Right atrium auricular region (tissue), 2 donors: Measurements from ENCODE around the gene MEDAG. TPM values are rescaled to one million over a fixed set of nuclear protein-coding genes. Genes with fewer than 3 reads are reported as not detected.

Experiments used
- DNase-seq: peaks from one replicate; pipeline ENCODE4 v3.0.0-alpha.2; 2019; ENCODE audit warnings: low spot score
- H3K27ac ChIP-seq, 2 donors: fragments of 200-600 bp; sonication (generic); 1 replicate in 1 of 2; 2 replicates in 1 of 2; pipeline ENCODE4 v1.5.1; 2016 to 2019
- H3K27me3 ChIP-seq, 2 donors: fragments of 200-600 bp; sonication (generic); one replicate each; pipeline versions ENCODE4 v1.5.1 to v1.6.0; 2017 to 2019
- H3K36me3 ChIP-seq: fragments of 200-600 bp; sonication (generic); one replicate; pipeline ENCODE4 v1.5.1; 2016
- H3K4me1 ChIP-seq, 2 donors: fragments of 200-600 bp; sonication (generic); one replicate each; pipeline versions ENCODE4 v1.5.1 to v1.6.0; 2017 to 2019
- H3K4me3 ChIP-seq, 2 donors: fragments of 200-600 bp; sonication (generic); 1 replicate in 1 of 2; 2 replicates in 1 of 2; pipeline ENCODE4 v1.5.1; 2017 to 2019; ENCODE audit warnings: mild to moderate bottlenecking in 1 of 2, moderate library complexity in 1 of 2
- H3K9me3 ChIP-seq, 2 donors: fragments of 200-600 bp; sonication (generic); one replicate each; pipeline ENCODE4 v1.5.1; 2019
- total RNA-seq, 2 donors: library from RNA; depleted of rRNA; stranded (reverse); fragments of >200 nt; gene quantifications; one replicate each; pipeline ENCODE4 v1.1.0, GENCODE V29; 2016
- TF ChIP-seq, protein P1 (sequence below), 2 donors: fragments of 200-600 bp; sonication (generic); IDR thresholded peaks; one replicate each; pipeline ENCODE4 v1.5.1; 2019; ENCODE audit warnings: antibody characterized with exemption in 2 of 2

MEDAG gene
- total RNA-seq, 2 donors from 2014 or later = 37.4 to 42.4 TPM

DNA sequence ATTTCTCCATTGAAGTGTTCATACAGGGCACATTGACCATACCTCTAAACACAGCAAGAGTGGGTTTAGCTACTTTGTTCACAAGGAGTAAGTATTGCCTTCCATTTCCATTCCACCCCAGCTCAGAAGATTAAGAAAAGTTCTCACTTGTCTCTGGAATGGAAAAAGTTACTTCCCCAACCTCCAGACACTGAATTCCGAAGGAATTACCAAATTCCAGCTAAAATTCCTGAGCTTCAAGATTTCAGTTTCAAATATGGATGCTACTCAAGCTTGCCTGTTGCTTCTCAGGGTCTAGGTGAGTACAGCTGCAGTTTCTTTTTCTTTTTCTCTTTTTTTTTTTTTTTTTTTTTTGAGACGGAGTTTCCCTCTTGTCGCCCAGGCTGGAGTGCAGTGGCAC lies 60.0 kb downstream of the MEDAG start:
- Histone ChIP-seq H3K36me3 (no peaks in the 10 kb centered on the region), H3K4me1 (no peaks in the 10 kb centered on the region), H3K4me3 (no peak overlapping the region), H3K27ac (no peak overlapping the region), H3K9me3 (no peaks in the 10 kb centered on the region), H3K27me3 (no peaks in the 10 kb centered on the region)
- no peak for DNase-seq
- TF ChIP-seq, protein P1, sequence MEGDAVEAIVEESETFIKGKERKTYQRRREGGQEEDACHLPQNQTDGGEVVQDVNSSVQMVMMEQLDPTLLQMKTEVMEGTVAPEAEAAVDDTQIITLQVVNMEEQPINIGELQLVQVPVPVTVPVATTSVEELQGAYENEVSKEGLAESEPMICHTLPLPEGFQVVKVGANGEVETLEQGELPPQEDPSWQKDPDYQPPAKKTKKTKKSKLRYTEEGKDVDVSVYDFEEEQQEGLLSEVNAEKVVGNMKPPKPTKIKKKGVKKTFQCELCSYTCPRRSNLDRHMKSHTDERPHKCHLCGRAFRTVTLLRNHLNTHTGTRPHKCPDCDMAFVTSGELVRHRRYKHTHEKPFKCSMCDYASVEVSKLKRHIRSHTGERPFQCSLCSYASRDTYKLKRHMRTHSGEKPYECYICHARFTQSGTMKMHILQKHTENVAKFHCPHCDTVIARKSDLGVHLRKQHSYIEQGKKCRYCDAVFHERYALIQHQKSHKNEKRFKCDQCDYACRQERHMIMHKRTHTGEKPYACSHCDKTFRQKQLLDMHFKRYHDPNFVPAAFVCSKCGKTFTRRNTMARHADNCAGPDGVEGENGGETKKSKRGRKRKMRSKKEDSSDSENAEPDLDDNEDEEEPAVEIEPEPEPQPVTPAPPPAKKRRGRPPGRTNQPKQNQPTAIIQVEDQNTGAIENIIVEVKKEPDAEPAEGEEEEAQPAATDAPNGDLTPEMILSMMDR (IDR thresholded peaks at IDR 0.05) = no peak

DNA sequence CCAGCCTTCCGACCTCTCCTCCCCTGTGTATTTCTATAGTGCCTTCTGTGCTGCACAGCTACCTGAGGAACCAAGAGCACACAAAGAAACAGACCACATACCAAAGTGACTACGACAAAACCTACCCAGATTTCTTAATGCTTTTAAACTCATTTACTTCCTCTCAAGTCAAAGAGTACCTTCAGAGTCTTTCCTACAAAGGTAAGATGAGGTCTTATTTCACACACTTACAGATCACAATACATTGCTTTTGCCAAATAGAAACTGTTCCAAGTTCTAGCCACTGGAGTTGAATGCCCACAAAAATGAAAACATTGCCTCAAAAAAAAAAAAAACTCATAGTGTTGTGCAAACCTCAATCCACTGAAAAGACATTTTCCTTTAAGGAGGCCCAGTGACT lies 62.8 kb downstream of the MEDAG start:
- no peak for DNase-seq
- Histone ChIP-seq H3K27ac (no peak overlapping the region), H3K4me1 (no peaks in the 10 kb centered on the region), H3K36me3 (no peaks in the 10 kb centered on the region), H3K27me3 (no peaks in the 10 kb centered on the region), H3K9me3 (no peaks in the 10 kb centered on the region), H3K4me3 (no peak overlapping the region)
- TF ChIP-seq, protein P1 (IDR thresholded peaks at IDR 0.05) = no peak

DNA sequence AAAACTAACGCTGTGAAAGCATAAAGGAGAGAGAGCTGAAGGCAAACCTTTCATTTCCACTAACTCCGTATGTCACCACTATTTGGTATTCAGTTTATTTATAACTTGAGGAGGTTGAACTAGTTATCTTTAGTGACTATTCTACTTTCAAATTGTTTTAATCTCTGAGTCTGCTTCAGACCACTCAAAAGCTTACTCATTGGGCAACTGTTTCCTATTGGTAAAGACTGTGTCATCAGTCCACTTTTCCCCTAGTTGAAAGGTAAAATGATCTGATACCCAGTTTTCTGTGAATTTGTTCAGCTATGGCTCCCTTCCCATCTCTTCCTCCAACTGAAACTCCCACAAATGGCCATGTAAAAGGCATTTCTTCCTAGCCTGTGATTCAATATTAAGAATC lies 65.5 kb downstream of the MEDAG start:
- H3K27ac ChIP-seq = no peak overlapping the region
- TF ChIP-seq, protein P1 (IDR thresholded peaks at IDR 0.05) = no peak
- H3K36me3 ChIP-seq = no peaks in the 10 kb centered on the region
- no peak overlapping the region for H3K4me3 ChIP-seq
- no peak for DNase-seq
- no peaks in the 10 kb centered on the region for H3K9me3 ChIP-seq
- no peaks in the 10 kb centered on the region for H3K27me3 ChIP-seq
- H3K4me1 ChIP-seq = no peaks in the 10 kb centered on the region

DNA sequence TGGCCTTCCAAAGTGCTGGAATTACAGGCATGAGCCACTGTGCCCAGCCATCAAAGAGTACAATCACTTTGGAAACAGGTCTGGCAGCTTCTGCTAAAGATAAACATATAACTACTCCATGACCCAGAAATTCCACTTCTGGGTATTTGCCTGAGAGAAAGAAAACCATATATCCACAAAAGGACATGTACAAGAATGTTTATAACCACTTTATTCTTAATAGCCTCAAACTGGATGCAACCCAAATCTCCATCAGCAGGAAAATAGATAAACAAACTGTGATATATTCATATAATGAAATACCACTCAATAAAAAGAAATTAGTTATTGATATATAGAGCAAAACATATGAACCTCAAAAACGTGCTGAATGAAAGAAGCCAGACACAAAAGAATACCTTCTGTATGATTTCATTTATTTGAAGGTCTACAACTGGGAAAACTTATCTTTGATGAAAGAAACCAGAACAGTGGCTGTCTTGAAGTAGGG lies 66.9 kb downstream of the MEDAG start:
- no peak overlapping the region for H3K4me3 ChIP-seq
- H3K9me3 ChIP-seq = no peaks in the 10 kb centered on the region
- H3K36me3 ChIP-seq = no peaks in the 10 kb centered on the region
- H3K4me1 ChIP-seq = no peaks in the 10 kb centered on the region
- H3K27me3 ChIP-seq = no peaks in the 10 kb centered on the region
- TF ChIP-seq, protein P1 (IDR thresholded peaks at IDR 0.05) = no peak
- DNase-seq = no peak
- H3K27ac ChIP-seq = no peak overlapping the region

DNA sequence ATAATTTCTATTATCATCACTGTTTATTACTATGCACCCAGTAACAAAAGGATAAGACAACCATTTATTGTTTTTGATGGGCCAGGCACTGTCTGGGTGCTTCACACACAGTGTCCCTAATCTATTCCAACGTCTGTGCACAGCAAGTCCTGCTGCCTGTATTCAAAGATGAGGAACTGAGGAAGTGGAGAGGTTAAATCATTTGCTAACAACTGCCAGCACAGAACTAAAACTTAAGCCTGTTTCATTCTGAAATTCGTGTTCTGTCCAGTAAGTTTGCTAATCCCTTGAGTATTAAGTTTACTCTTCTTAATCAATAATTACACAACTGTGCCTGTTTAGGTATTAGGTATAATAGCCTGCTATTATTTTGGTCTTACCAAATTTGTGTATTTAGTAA lies 68.3 kb downstream of the MEDAG start:
- Histone ChIP-seq H3K9me3 (no peaks in the 10 kb centered on the region), H3K27ac (no peak overlapping the region), H3K4me1 (no peaks in the 10 kb centered on the region), H3K4me3 (no peak overlapping the region), H3K27me3 (no peaks in the 10 kb centered on the region), H3K36me3 (no peaks in the 10 kb centered on the region)
- DNase-seq = no peak
- TF ChIP-seq, protein P1 (IDR thresholded peaks at IDR 0.05) = no peak

Other genes starting within 250 kb of the MEDAG start
- gene ALOX5AP, start 170.7 kb upstream of the MEDAG start, total RNA-seq = 10 to 100 TPM in 1 of 2 donors, 1 to 10 TPM in 1; 7.4 to 41.4 TPM
- gene TEX26, start 26.4 kb downstream of the MEDAG start, total RNA-seq = not detected